SK-N-SH treated with all-trans-retinoic acid at 6 μM for 48 hours (cell line): ENCODE measurements around the gene ATF6.

Experiments used
- ATAC-seq: fragments of 200-7000 bp; cut with Tn5 transposase; 3 replicates; pipeline ENCODE4 v1.9.1; 2020; ENCODE audit warnings: mild to moderate bottlenecking, moderate library complexity
- ARNTL ChIP-seq: fragments of 450-650 bp; formaldehyde crosslinking; IDR thresholded peaks from 2 replicates; pipeline ENCODE4 v1.5.0; 2020; ENCODE audit warnings: low read depth, mild to moderate bottlenecking, moderate library complexity, borderline replicate concordance
- BACH2 ChIP-seq: fragments of 250-450 bp; sonication (Bioruptor Pico); IDR thresholded peaks from 2 replicates; pipeline ENCODE4 v1.9.0; 2021; ENCODE audit warnings: mild to moderate bottlenecking, borderline replicate concordance
- CSDC2 ChIP-seq: fragments of 250-450 bp; sonication (Bioruptor Pico); IDR thresholded peaks from 2 replicates; pipeline ENCODE4 v1.5.0; 2020; ENCODE audit warnings: mild to moderate bottlenecking, moderate library complexity
- ESRRG ChIP-seq: fragments of 250-450 bp; sonication (Bioruptor Pico); IDR thresholded peaks from 2 replicates; pipeline ENCODE4 v1.6.1; 2021; ENCODE audit warnings: mild to moderate bottlenecking
- ISL1 ChIP-seq: fragments of 250-450 bp; sonication (Bioruptor Pico); IDR thresholded peaks from 2 replicates; pipeline ENCODE4 v2.1.2; 2022; ENCODE audit warnings: mild to moderate bottlenecking, moderate library complexity
- OSR1 ChIP-seq: fragments of 250-450 bp; sonication (Bioruptor Pico); IDR thresholded peaks from 2 replicates; pipeline ENCODE4 v1.8.0; 2022; ENCODE audit warnings: moderate library complexity, mild to moderate bottlenecking, inconsistent platforms
- RARB ChIP-seq: fragments of 250-450 bp; sonication (Bioruptor Pico); IDR thresholded peaks from 2 replicates; pipeline ENCODE4 v1.8.0; 2021; ENCODE audit warnings: mild to moderate bottlenecking, moderate library complexity
- SNAI2 ChIP-seq: fragments of 250-450 bp; sonication (Bioruptor Pico); IDR thresholded peaks from 2 replicates; pipeline ENCODE4 v1.5.0; 2020; ENCODE audit warnings: mild to moderate bottlenecking, moderate library complexity
- TCF4 ChIP-seq: fragments of 250-450 bp; sonication (Bioruptor Pico); IDR thresholded peaks from 2 replicates; pipeline ENCODE4 v1.8.0; 2021; ENCODE audit warnings: mild to moderate bottlenecking, moderate library complexity, borderline replicate concordance
- TOX ChIP-seq: fragments of 250-450 bp; sonication (Bioruptor Pico); IDR thresholded peaks from 2 replicates; pipeline ENCODE4 v1.8.0; 2021; ENCODE audit warnings: mild to moderate bottlenecking, moderate library complexity, borderline replicate concordance
- ZC3H10 ChIP-seq: fragments of 250-450 bp; sonication (Bioruptor Pico); IDR thresholded peaks from 2 replicates; pipeline ENCODE4 v1.5.1; 2021; ENCODE audit warnings: mild to moderate bottlenecking, moderate library complexity
- ZFP3 ChIP-seq: fragments of 250-450 bp; sonication (Bioruptor Pico); IDR thresholded peaks from 2 replicates; pipeline ENCODE4 v1.5.0; 2020; ENCODE audit warnings: mild to moderate bottlenecking, moderate library complexity
- ZFP30 ChIP-seq: fragments of 450-650 bp; formaldehyde crosslinking; IDR thresholded peaks from 2 replicates; pipeline ENCODE4 v1.5.0; 2022; ENCODE audit warnings: mild to moderate bottlenecking, moderate library complexity
- ZNF565 ChIP-seq: fragments of 450-650 bp; formaldehyde crosslinking; conservative IDR thresholded peaks from 2 replicates; pipeline ENCODE4 v1.5.0; 2020; ENCODE audit warnings: low read depth, mild to moderate bottlenecking, moderate library complexity
- ZNF70 ChIP-seq: fragments of 450-650 bp; formaldehyde crosslinking; IDR thresholded peaks from 2 replicates; pipeline ENCODE4 v1.5.0; 2020; ENCODE audit warnings: mild to moderate bottlenecking, moderate library complexity
- ZNF8 ChIP-seq: fragments of 450-650 bp; formaldehyde crosslinking; IDR thresholded peaks from 2 replicates; pipeline ENCODE4 v1.5.0; 2020; ENCODE audit warnings: mild to moderate bottlenecking, moderate library complexity
- TF ChIP-seq, protein P1 (sequence below): fragments of 250-450 bp; sonication (Bioruptor Pico); IDR thresholded peaks from 2 replicates; pipeline ENCODE4 v1.8.0; 2020; ENCODE audit warnings: mild to moderate bottlenecking, moderate library complexity, borderline replicate concordance
- TF ChIP-seq, protein P2 (sequence below): fragments of 250-450 bp; sonication (Bioruptor Pico); IDR thresholded peaks from 2 replicates; pipeline ENCODE4 v1.5.1; 2021; ENCODE audit warnings: mild to moderate bottlenecking, moderate library complexity
- TF ChIP-seq, protein P3 (sequence below): fragments of 250-450 bp; sonication (Bioruptor Pico); IDR thresholded peaks from 2 replicates; pipeline ENCODE4 v1.5.1; 2020; ENCODE audit warnings: low read depth, mild to moderate bottlenecking, moderate library complexity
- TF ChIP-seq, protein P4 (sequence below): fragments of 250-450 bp; sonication (Bioruptor Pico); IDR thresholded peaks from 2 replicates; pipeline ENCODE4 v1.8.0; 2021; ENCODE audit warnings: low read depth, mild to moderate bottlenecking, moderate library complexity, borderline replicate concordance

The ATF6 gene

DNA sequence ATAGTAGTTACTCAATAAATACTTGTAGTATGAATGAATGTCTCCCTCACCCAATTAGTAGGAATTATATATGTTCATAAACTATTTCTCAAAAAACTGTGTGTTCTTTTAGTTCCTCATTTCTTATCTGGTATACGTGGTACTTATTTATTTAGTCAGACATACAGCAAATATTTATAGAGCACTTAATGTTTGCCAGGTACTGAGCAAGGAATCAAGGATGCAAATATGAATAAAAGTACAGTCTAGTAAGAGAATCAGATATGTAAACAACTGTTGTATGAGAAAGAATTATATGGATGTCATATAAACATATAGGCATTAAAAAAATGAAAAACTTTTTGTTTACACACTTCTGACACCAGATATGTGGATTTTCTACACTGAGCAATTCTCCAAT lies 58.5 kb downstream of the ATF6 start (continued):
- no peak for TF ChIP-seq ZNF70 (CRISPR knock-in tag)

DNA sequence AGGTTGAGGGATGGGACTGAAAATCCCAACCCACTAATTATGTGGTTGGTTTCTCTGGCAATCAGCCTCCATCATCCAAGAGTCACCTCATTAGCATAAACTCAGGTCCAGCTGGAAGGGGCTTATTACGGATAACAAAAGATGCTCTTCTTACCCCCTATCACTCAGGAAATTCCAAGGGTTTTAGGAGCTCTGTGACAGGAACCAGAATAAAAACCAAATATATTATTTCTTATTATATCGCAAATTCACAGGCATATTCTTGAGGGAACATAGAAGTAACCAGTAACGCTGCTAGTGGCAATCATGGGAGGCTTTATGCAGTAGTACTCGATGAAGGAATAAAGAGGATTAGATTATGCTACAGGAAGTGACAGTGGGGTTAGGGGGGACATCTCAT lies 59.7 kb downstream of the ATF6 start:
- TF ChIP-seq BACH2 (no peak), SNAI2 (no peak), ZNF8 (CRISPR knock-in tag) (no peak), OSR1 (CRISPR knock-in tag) (no peak), ZC3H10 (CRISPR knock-in tag) (no peak), ZFP30 (no peak), TCF4 (CRISPR knock-in tag) (no peak), ARNTL (CRISPR knock-in tag) (no peak), ZNF565 (CRISPR knock-in tag) (no peak), CSDC2 (CRISPR knock-in tag) (no peak), ISL1 (CRISPR knock-in tag) (no peak), ESRRG (CRISPR knock-in tag) (no peak), RARB (CRISPR knock-in tag) (no peak), ZFP3 (CRISPR knock-in tag) (no peak)
- TF ChIP-seq, protein P1, sequence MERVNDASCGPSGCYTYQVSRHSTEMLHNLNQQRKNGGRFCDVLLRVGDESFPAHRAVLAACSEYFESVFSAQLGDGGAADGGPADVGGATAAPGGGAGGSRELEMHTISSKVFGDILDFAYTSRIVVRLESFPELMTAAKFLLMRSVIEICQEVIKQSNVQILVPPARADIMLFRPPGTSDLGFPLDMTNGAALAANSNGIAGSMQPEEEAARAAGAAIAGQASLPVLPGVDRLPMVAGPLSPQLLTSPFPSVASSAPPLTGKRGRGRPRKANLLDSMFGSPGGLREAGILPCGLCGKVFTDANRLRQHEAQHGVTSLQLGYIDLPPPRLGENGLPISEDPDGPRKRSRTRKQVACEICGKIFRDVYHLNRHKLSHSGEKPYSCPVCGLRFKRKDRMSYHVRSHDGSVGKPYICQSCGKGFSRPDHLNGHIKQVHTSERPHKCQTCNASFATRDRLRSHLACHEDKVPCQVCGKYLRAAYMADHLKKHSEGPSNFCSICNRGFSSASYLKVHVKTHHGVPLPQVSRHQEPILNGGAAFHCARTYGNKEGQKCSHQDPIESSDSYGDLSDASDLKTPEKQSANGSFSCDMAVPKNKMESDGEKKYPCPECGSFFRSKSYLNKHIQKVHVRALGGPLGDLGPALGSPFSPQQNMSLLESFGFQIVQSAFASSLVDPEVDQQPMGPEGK (CRISPR knock-in tag) = no peak
- TF ChIP-seq, protein P2, sequence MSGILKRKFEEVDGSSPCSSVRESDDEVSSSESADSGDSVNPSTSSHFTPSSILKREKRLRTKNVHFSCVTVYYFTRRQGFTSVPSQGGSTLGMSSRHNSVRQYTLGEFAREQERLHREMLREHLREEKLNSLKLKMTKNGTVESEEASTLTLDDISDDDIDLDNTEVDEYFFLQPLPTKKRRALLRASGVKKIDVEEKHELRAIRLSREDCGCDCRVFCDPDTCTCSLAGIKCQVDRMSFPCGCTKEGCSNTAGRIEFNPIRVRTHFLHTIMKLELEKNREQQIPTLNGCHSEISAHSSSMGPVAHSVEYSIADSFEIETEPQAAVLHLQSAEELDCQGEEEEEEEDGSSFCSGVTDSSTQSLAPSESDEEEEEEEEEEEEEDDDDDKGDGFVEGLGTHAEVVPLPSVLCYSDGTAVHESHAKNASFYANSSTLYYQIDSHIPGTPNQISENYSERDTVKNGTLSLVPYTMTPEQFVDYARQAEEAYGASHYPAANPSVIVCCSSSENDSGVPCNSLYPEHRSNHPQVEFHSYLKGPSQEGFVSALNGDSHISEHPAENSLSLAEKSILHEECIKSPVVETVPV (CRISPR knock-in tag) = no peak
- TF ChIP-seq, protein P3, sequence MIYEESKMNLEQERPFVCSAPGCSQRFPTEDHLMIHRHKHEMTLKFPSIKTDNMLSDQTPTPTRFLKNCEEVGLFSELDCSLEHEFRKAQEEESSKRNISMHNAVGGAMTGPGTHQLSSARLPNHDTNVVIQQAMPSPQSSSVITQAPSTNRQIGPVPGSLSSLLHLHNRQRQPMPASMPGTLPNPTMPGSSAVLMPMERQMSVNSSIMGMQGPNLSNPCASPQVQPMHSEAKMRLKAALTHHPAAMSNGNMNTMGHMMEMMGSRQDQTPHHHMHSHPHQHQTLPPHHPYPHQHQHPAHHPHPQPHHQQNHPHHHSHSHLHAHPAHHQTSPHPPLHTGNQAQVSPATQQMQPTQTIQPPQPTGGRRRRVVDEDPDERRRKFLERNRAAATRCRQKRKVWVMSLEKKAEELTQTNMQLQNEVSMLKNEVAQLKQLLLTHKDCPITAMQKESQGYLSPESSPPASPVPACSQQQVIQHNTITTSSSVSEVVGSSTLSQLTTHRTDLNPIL (CRISPR knock-in tag) = no peak
- TF ChIP-seq, protein P4, sequence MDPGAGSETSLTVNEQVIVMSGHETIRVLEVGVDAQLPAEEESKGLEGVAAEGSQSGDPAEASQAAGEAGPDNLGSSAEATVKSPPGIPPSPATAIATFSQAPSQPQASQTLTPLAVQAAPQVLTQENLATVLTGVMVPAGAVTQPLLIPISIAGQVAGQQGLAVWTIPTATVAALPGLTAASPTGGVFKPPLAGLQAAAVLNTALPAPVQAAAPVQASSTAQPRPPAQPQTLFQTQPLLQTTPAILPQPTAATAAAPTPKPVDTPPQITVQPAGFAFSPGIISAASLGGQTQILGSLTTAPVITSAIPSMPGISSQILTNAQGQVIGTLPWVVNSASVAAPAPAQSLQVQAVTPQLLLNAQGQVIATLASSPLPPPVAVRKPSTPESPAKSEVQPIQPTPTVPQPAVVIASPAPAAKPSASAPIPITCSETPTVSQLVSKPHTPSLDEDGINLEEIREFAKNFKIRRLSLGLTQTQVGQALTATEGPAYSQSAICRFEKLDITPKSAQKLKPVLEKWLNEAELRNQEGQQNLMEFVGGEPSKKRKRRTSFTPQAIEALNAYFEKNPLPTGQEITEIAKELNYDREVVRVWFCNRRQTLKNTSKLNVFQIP (CRISPR knock-in tag) = no peak
- no peak for ATAC-seq

DNA sequence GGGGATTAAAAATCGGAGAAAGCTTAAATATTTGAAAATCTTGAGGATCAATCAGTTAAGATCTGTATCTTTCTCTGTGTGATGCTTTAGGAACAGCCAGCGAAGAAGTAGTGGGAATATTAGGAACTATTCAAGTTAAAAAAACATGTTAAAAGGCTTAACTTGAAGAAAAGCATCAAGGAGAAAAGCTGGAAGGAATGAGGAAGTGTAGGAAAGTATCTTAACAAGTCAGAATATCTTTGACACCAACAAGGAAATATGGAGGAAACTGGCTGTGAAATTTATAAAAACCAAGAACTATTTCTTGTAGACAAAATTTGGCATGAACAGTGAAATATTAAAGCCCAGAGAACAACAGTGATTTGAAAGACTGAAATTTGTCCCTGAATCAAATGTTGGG lies 60.4 kb downstream of the ATF6 start:
- ATAC-seq = no peak
- TF ChIP-seq ZC3H10 (CRISPR knock-in tag) (no peak), TOX (CRISPR knock-in tag) (no peak), ARNTL (CRISPR knock-in tag) (no peak), ZFP30 (no peak), BACH2 (no peak), SNAI2 (no peak), TCF4 (CRISPR knock-in tag) (no peak), OSR1 (CRISPR knock-in tag) (no peak), ZFP3 (CRISPR knock-in tag) (no peak), ESRRG (CRISPR knock-in tag) (no peak), ZNF565 (CRISPR knock-in tag) (no peak), CSDC2 (CRISPR knock-in tag) (no peak)
- TF ChIP-seq, protein P2 (CRISPR knock-in tag) = no peak
- TF ChIP-seq, protein P1 (CRISPR knock-in tag) = no peak
- TF ChIP-seq, protein P3 (CRISPR knock-in tag) = no peak
- TF ChIP-seq, protein P4 (CRISPR knock-in tag) = no peak
